ENCODE data around the gene HSPG2. TPM values are rescaled to one million over a fixed set of nuclear protein-coding genes. Genes with fewer than 3 reads are reported as not detected.

The HSPG2 gene
- total and polyA plus RNA-seq, 2 of the 13 experiments (the other 11 are each of a cell fraction or from before 2014, with no cell fraction given) = 9.1 to 13.1 TPM

GRCh38 chr1:21782349-21782867 lies 154.7 kb downstream of the HSPG2 start (continued):
- TF ChIP-seq CREB1 (IDR thresholded peaks at IDR 0.05) = peak; percentile 79; the same call in 1 of the 2 replicates
- TF ChIP-seq CREB1 (CRISPR knock-in tag; IDR thresholded peaks at IDR 0.05) = no peak
- no peak for TF ChIP-seq HOXA5 (CRISPR knock-in tag; IDR thresholded peaks at IDR 0.05)
- TF ChIP-seq RBM39 (IDR thresholded peaks at IDR 0.05; ENCODE audit: low read depth, low read length, poor library complexity, severe bottlenecking) = no peak
- TF ChIP-seq CHD2 (IDR thresholded peaks at IDR 0.05; ENCODE audit: low read depth, low read length) = no peak
- no peak for TF ChIP-seq SAP130 (CRISPR knock-in tag; IDR thresholded peaks at IDR 0.05; ENCODE audit: low read depth)
- TF ChIP-seq DZIP1 (CRISPR knock-in tag; IDR thresholded peaks at IDR 0.05) = no peak
- TF ChIP-seq RERE (CRISPR knock-in tag; IDR thresholded peaks at IDR 0.05; ENCODE audit: low read depth) = 0 out of 2 replicates have a peak, but pooled peaks have one; percentile 7
- TF ChIP-seq, protein P1, sequence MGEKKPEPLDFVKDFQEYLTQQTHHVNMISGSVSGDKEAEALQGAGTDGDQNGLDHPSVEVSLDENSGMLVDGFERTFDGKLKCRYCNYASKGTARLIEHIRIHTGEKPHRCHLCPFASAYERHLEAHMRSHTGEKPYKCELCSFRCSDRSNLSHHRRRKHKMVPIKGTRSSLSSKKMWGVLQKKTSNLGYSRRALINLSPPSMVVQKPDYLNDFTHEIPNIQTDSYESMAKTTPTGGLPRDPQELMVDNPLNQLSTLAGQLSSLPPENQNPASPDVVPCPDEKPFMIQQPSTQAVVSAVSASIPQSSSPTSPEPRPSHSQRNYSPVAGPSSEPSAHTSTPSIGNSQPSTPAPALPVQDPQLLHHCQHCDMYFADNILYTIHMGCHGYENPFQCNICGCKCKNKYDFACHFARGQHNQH (CRISPR knock-in tag; IDR thresholded peaks at IDR 0.05) = no peak
- TF ChIP-seq SMAD1 (CRISPR knock-in tag; IDR thresholded peaks at IDR 0.05; ENCODE audit: borderline replicate concordance, low read depth) = 0 out of 2 replicates have a peak, but pooled peaks have one; percentile 7
- TF ChIP-seq ZNF138 (CRISPR knock-in tag; IDR thresholded peaks at IDR 0.05; ENCODE audit: low read depth) = no peak
- TF ChIP-seq NCOA5 (CRISPR knock-in tag; IDR thresholded peaks at IDR 0.05) = no peak
- TF ChIP-seq, protein P2, sequence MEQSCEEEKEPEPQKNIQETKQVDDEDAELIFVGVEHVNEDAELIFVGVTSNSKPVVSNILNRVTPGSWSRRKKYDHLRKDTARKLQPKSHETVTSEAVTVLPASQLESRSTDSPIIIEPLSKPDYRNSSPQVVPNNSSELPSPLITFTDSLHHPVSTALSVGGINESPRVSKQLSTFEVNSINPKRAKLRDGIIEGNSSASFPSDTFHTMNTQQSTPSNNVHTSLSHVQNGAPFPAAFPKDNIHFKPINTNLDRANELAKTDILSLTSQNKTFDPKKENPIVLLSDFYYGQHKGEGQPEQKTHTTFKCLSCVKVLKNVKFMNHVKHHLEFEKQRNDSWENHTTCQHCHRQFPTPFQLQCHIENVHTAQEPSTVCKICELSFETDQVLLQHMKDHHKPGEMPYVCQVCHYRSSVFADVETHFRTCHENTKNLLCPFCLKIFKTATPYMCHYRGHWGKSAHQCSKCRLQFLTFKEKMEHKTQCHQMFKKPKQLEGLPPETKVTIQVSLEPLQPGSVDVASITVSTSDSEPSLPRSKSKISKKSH (CRISPR knock-in tag; IDR thresholded peaks at IDR 0.05; ENCODE audit: borderline replicate concordance) = no peak
- no peak for TF ChIP-seq BCLAF1 (IDR thresholded peaks at IDR 0.05)
- TF ChIP-seq STAG1 (CRISPR knock-in tag; IDR thresholded peaks at IDR 0.05) = peak; percentile 10; the same call in 1 of the 2 replicates
